AG09309 (cell line): ENCODE data around the gene LINS1.
"Not testable (repeated sequence)": the region's sequence is repeated elsewhere in the genome, so short reads cannot be mapped to it uniquely, and the experiment has no call there.

ENCODE experiments used
- DNase-seq: peaks from one replicate; pipeline ENCODE4 v3.0.0-alpha.2; 2010; ENCODE audit warnings: low read depth
- H3K4me3 ChIP-seq: 2 replicates; pipeline ENCODE4 v1.5.1; 2011; ENCODE audit warnings: mild to moderate bottlenecking, low read depth, low read length, moderate library complexity; ENCODE audit not compliant: control insufficient read depth
- TF ChIP-seq, protein P1 (sequence below): IDR thresholded peaks from 2 replicates; pipeline ENCODE4 v1.5.1; 2011; ENCODE audit warnings: mild to moderate bottlenecking, low read depth, low read length, inconsistent platforms; ENCODE audit not compliant: insufficient read depth, control insufficient read depth; ENCODE audit errors: missing control alignments

Gene LINS1

DNA sequence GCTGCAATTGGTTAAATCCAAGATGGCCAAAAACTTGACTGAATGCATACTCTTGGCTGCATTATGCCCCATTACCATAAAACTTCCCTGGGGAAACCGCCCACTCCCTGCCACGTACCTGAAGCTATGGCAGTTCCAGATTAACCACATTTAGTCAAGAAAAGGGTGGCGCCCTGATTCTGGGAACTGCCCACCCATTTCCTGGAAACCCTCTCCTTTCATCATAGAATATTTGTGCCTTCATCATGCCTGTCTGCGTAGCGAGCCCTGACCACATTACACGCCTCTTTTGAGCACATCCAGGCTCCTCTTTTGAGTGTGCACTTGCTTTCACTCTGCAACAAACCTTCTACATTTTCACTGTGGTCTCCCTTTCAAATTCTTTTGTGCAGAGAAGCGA is 5.2 kb downstream of the LINS1 start:
- DNase-seq: no peak
- TF ChIP-seq, protein P1, sequence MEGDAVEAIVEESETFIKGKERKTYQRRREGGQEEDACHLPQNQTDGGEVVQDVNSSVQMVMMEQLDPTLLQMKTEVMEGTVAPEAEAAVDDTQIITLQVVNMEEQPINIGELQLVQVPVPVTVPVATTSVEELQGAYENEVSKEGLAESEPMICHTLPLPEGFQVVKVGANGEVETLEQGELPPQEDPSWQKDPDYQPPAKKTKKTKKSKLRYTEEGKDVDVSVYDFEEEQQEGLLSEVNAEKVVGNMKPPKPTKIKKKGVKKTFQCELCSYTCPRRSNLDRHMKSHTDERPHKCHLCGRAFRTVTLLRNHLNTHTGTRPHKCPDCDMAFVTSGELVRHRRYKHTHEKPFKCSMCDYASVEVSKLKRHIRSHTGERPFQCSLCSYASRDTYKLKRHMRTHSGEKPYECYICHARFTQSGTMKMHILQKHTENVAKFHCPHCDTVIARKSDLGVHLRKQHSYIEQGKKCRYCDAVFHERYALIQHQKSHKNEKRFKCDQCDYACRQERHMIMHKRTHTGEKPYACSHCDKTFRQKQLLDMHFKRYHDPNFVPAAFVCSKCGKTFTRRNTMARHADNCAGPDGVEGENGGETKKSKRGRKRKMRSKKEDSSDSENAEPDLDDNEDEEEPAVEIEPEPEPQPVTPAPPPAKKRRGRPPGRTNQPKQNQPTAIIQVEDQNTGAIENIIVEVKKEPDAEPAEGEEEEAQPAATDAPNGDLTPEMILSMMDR: no peak
- no peak overlapping the region for H3K4me3 ChIP-seq

DNA sequence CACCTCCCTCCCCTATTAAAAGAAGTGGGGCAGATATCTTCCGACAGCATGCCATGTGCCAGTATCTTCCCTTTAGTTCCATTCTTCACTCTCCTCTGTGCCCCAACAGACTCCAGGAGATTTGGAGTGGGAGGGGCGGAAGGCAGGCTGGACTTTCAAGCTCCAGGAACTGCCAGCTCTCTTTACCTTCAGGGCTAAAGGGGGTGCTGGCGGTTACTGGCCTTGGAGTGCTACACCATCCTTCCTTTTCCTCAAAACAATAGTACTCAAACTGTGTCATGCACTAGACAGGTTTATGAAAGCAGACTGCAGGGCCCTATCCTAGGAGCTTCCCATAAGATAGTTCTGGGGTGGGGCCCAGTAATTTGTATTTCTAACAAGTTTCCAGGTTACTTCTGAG is 6.0 kb downstream of the LINS1 start:
- TF ChIP-seq, protein P1: no peak
- no peak for DNase-seq
- no peak overlapping the region for H3K4me3 ChIP-seq

DNA sequence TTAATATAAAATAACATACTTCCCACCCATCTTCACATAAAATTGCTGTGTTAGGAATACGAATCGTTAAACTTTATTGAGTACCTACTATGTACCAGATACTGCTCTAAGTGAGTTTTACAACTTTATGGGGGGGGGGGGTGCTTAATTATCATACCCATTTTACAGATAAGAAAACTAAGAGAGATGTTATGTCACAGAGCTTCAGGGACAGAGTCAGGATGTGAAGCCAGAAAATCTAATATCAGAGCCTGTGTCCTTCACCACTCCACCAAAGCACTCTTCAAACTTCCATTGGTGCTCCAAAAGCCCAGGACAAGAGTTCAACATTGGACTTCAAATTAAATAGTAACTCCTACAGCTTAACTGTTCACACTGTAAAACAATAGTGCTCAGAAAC is 8.6 kb downstream of the LINS1 start:
- TF ChIP-seq, protein P1: no peak
- no peak overlapping the region for H3K4me3 ChIP-seq
- no peak for DNase-seq

DNA sequence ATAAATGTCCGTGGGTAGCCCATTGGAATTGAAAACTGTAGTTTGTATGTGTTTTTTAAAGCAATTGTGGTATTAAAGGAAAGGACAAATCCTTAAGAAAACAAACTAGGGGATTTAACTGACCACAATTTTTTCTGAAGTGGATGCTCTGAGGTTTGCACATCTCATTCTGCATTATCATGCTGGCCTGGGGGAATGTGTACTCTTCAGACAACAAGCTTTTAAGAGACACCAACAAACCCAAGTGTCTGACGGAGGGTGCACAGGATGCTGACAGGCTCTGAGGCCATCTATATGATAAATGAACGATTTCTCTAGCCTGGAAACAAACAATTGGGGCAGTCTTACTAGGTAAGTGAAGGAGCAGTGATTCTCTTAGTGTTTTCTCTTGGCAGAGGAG is 9.1 kb downstream of the LINS1 start:
- TF ChIP-seq, protein P1: no peak
- DNase-seq: peak; percentile 32

DNA sequence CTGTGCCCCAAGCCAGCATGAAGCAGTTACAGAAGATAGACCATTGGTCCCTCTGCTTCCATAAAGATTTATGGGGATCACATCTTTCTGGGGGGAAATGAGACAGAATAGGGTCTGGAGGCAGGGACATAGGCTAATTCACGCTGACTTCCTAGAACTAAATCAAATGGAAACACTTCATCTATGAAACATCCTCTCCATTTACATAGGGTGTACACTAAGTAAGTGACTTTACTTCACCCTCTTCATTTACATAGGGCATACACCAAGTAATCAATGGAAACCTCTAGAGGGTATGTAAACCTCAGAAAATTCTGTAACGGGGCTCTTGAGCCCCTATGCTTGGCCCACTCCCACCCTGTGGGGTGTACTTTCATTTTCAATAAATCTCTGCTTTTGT is 10.1 kb downstream of the LINS1 start:
- no peak overlapping the region for H3K4me3 ChIP-seq
- TF ChIP-seq, protein P1: no peak
- no peak for DNase-seq

More for the DNA sequence above, 9.1 kb downstream of the LINS1 start:
- H3K4me3 ChIP-seq: no peak overlapping the region

DNA sequence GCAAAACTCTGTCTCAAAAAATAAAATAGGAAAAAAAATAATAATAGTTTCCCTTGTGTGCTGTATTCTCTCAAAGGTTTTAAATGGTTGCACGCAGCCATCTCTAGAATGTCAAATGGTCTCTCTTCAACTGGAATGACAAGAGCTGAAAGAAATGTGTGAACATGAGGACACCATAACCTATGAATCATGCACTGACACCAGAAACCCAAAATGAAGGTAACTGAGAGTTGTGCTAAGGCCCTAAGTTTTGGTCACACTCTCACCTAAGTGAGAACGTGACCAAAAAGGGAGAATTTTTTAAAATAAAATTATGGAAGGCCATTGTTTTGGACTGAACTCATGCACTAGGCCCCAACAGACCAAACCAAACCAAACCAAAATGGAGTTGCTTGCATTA is 10.8 kb downstream of the LINS1 start:
- not testable (repeated sequence) for H3K4me3 ChIP-seq, DNase-seq

DNA sequence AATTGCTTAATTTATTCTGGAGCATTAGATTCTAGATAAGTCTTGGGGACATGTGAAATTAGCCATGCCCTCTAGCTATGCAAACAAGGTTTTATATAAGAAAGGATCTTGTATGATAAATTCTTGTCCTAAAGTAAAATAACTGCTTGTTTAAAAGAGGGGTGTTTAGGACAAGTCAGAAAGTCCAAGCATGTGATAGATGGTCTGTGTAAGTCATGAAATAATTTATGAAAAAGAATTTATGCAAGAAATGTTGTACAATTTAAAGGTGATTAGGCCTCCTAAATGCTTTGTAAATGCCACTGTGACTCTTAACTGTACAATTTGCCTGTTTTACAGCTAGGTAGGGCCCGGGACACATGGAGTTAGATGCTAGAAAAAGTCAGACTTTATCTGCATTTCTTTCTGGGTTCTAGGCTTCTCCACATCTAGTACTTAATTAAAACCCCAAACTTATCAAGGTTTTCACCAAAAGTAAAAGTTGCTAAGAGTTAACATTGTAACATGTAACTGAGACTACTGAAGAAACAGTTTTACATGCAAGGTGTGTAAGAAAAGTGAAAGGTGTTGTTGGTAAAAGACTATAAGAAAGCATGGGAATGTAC is 13.2 kb downstream of the LINS1 start:
- TF ChIP-seq, protein P1: no peak
- H3K4me3 ChIP-seq: no peak overlapping the region
- no peak for DNase-seq
